ENCODE data around the gene XPOT.

XPOT gene

GRCh38 chr12:64419696-64420095, 15.5 kb downstream of the XPOT start:
- H4K91ac ChIP-seq (ENCODE audit: low read depth, low read length), result no peak overlapping the region
- no peak overlapping the region for H3K14ac ChIP-seq (ENCODE audit: low read length)
- no peak overlapping the region for H3K4me2 ChIP-seq (ENCODE audit: low read length)
- H3K27ac ChIP-seq (ENCODE audit: low read depth, low read length), result no peak overlapping the region
- peaks cover 28 to 35% of the 10 kb centered on the region in 2 experiments for H3K36me3 ChIP-seq (ENCODE audit: control insufficient read depth in 1 of 2, insufficient read depth in 2 of 2, low read length in 2 of 2)
- no peak overlapping the region for H2AK5ac ChIP-seq (ENCODE audit: low read length)
- H3K9ac ChIP-seq (ENCODE audit: low read length), result no peak overlapping the region
- DNase-seq, result no peak
- H3K27me3 ChIP-seq (ENCODE audit: insufficient read depth, low read length), result no peaks in the 10 kb centered on the region
- WGBS (ENCODE audit: extremely low coverage, insufficient coverage, insufficient read length), result no CpG with 5 or more reads among the region's 3 CpGs
- no peaks in the 10 kb centered on the region for H3K9me3 ChIP-seq (ENCODE audit: insufficient read depth, low read depth, low read length)
- no peak overlapping the region for H2BK12ac ChIP-seq (ENCODE audit: low read length)
- H4K8ac ChIP-seq (ENCODE audit: low read depth, low read length), result no peak overlapping the region
- H3K4me1 ChIP-seq (ENCODE audit: control insufficient read depth in 1 of 2, insufficient read depth in 2 of 2, low read length in 2 of 2), result no peaks in the 10 kb centered on the region
- no peak overlapping the region for H3K4ac ChIP-seq (ENCODE audit: low read depth, low read length)
- H2AFZ ChIP-seq (ENCODE audit: insufficient read depth, low read length, poor library complexity), result no peak overlapping the region
- H3K79me2 ChIP-seq (ENCODE audit: control insufficient read depth, insufficient read depth, low read length, poor library complexity), result no peaks in the 10 kb centered on the region
- no peak overlapping the region for H4K12ac ChIP-seq (ENCODE audit: low read depth, low read length)
- H3K18ac ChIP-seq (ENCODE audit: low read length), result no peak overlapping the region
- H2BK120ac ChIP-seq (ENCODE audit: insufficient read depth, low read length, poor library complexity), result no peak overlapping the region
- H3K23ac ChIP-seq (ENCODE audit: low read length), result no peak overlapping the region
- H3K4me3 ChIP-seq (ENCODE audit: low read depth, low read length), result no peak overlapping the region
- H3K79me1 ChIP-seq (ENCODE audit: low read length), result no peaks in the 10 kb centered on the region
- no peak overlapping the region for H2BK5ac ChIP-seq (ENCODE audit: low read depth, low read length, poor library complexity)

GRCh38 chr12:64427988-64428387, 23.8 kb downstream of the XPOT start:
- Histone ChIP-seq H3K18ac (ENCODE audit: low read length) (no peak overlapping the region), H3K27ac (ENCODE audit: low read depth, low read length) (no peak overlapping the region), H3K9ac (ENCODE audit: low read length) (no peak overlapping the region), H3K4ac (ENCODE audit: low read depth, low read length) (no peak overlapping the region), H2BK5ac (ENCODE audit: low read depth, low read length, poor library complexity) (no peak overlapping the region), H2AK5ac (ENCODE audit: low read length) (no peak overlapping the region), H3K36me3 (ENCODE audit: control insufficient read depth in 1 of 2, insufficient read depth in 2 of 2, low read length in 2 of 2) (peaks cover 30 to 50% of the 10 kb centered on the region in 2 experiments), H3K9me3 (ENCODE audit: insufficient read depth, low read depth, low read length) (no peaks in the 10 kb centered on the region), H3K79me2 (ENCODE audit: control insufficient read depth, insufficient read depth, low read length, poor library complexity) (no peaks in the 10 kb centered on the region), H4K12ac (ENCODE audit: low read depth, low read length) (no peak overlapping the region), H2BK12ac (ENCODE audit: low read length) (no peak overlapping the region), H3K27me3 (ENCODE audit: insufficient read depth, low read length) (no peaks in the 10 kb centered on the region), H4K91ac (ENCODE audit: low read depth, low read length) (no peak overlapping the region), H3K4me3 (ENCODE audit: low read depth, low read length) (no peak overlapping the region), H4K8ac (ENCODE audit: low read depth, low read length) (no peak overlapping the region), H3K4me1 (ENCODE audit: control insufficient read depth in 1 of 2, insufficient read depth in 2 of 2, low read length in 2 of 2) (no peaks in the 10 kb centered on the region), H2BK120ac (ENCODE audit: insufficient read depth, low read length, poor library complexity) (no peak overlapping the region), H3K79me1 (ENCODE audit: low read length) (no peaks in the 10 kb centered on the region), H3K23ac (ENCODE audit: low read length) (no peak overlapping the region), H3K14ac (ENCODE audit: low read length) (no peak overlapping the region), H3K4me2 (ENCODE audit: low read length) (no peak overlapping the region), H2AFZ (ENCODE audit: insufficient read depth, low read length, poor library complexity) (no peak overlapping the region)
- DNase-seq, result no peak
- no CpG with 5 or more reads among the region's 1 CpG for WGBS (ENCODE audit: extremely low coverage, insufficient coverage, insufficient read length)

GRCh38 chr12:64428956-64429355, 24.8 kb downstream of the XPOT start:
- H3K4ac ChIP-seq (ENCODE audit: low read depth, low read length), result no peak overlapping the region
- no peak overlapping the region for H4K91ac ChIP-seq (ENCODE audit: low read depth, low read length)
- WGBS (ENCODE audit: extremely low coverage, insufficient coverage, insufficient read length), result no CpG with 5 or more reads among the region's 4 CpGs

GRCh38 chr12:64430886-64431285, 26.7 kb downstream of the XPOT start:
- Histone ChIP-seq H2AFZ (ENCODE audit: insufficient read depth, low read length, poor library complexity) (no peak overlapping the region), H2BK120ac (ENCODE audit: insufficient read depth, low read length, poor library complexity) (no peak overlapping the region), H3K27me3 (ENCODE audit: insufficient read depth, low read length) (no peaks in the 10 kb centered on the region), H3K9ac (ENCODE audit: low read length) (no peak overlapping the region), H2AK5ac (ENCODE audit: low read length) (no peak overlapping the region), H2BK5ac (ENCODE audit: low read depth, low read length, poor library complexity) (no peak overlapping the region), H3K79me2 (ENCODE audit: control insufficient read depth, insufficient read depth, low read length, poor library complexity) (no peaks in the 10 kb centered on the region), H3K4me3 (ENCODE audit: low read depth, low read length) (no peak overlapping the region), H3K4me2 (ENCODE audit: low read length) (no peak overlapping the region), H3K18ac (ENCODE audit: low read length) (no peak overlapping the region), H4K8ac (ENCODE audit: low read depth, low read length) (no peak overlapping the region), H4K91ac (ENCODE audit: low read depth, low read length) (no peak overlapping the region), H3K27ac (ENCODE audit: low read depth, low read length) (no peak overlapping the region), H3K36me3 (ENCODE audit: control insufficient read depth in 1 of 2, insufficient read depth in 2 of 2, low read length in 2 of 2) (peaks cover 32 to 45% of the 10 kb centered on the region in 2 experiments), H3K4ac (ENCODE audit: low read depth, low read length) (no peak overlapping the region), H4K12ac (ENCODE audit: low read depth, low read length) (no peak overlapping the region), H3K14ac (ENCODE audit: low read length) (no peak overlapping the region), H3K23ac (ENCODE audit: low read length) (no peak overlapping the region), H3K9me3 (ENCODE audit: insufficient read depth, low read depth, low read length) (no peaks in the 10 kb centered on the region), H3K4me1 (ENCODE audit: control insufficient read depth in 1 of 2, insufficient read depth in 2 of 2, low read length in 2 of 2) (no peaks in the 10 kb centered on the region), H3K79me1 (ENCODE audit: low read length) (no peaks in the 10 kb centered on the region), H2BK12ac (ENCODE audit: low read length) (no peak overlapping the region)
- DNase-seq, result peak in 1 of 2 donors; percentile 42
- no CpG with 5 or more reads among the region's 2 CpGs for WGBS (ENCODE audit: extremely low coverage, insufficient coverage, insufficient read length)

More at GRCh38 chr12:64428956-64429355, 24.8 kb downstream of the XPOT start:
- H3K4me3 ChIP-seq (ENCODE audit: low read depth, low read length), result no peak overlapping the region
- no peak overlapping the region for H2AFZ ChIP-seq (ENCODE audit: insufficient read depth, low read length, poor library complexity)
- H4K8ac ChIP-seq (ENCODE audit: low read depth, low read length), result no peak overlapping the region
- peaks cover 31 to 49% of the 10 kb centered on the region in 2 experiments for H3K36me3 ChIP-seq (ENCODE audit: control insufficient read depth in 1 of 2, insufficient read depth in 2 of 2, low read length in 2 of 2)
- H3K4me2 ChIP-seq (ENCODE audit: low read length), result no peak overlapping the region
- no peaks in the 10 kb centered on the region for H3K4me1 ChIP-seq (ENCODE audit: control insufficient read depth in 1 of 2, insufficient read depth in 2 of 2, low read length in 2 of 2)
- H2AK5ac ChIP-seq (ENCODE audit: low read length), result no peak overlapping the region
- H2BK12ac ChIP-seq (ENCODE audit: low read length), result no peak overlapping the region
- no peak overlapping the region for H3K23ac ChIP-seq (ENCODE audit: low read length)
- H3K27ac ChIP-seq (ENCODE audit: low read depth, low read length), result no peak overlapping the region
- H3K79me2 ChIP-seq (ENCODE audit: control insufficient read depth, insufficient read depth, low read length, poor library complexity), result no peaks in the 10 kb centered on the region
- no peak overlapping the region for H3K14ac ChIP-seq (ENCODE audit: low read length)
- H3K9ac ChIP-seq (ENCODE audit: low read length), result no peak overlapping the region
- no peak overlapping the region for H4K12ac ChIP-seq (ENCODE audit: low read depth, low read length)
- no peaks in the 10 kb centered on the region for H3K27me3 ChIP-seq (ENCODE audit: insufficient read depth, low read length)
- H3K18ac ChIP-seq (ENCODE audit: low read length), result no peak overlapping the region
- no peaks in the 10 kb centered on the region for H3K9me3 ChIP-seq (ENCODE audit: insufficient read depth, low read depth, low read length)
- no peak overlapping the region for H2BK5ac ChIP-seq (ENCODE audit: low read depth, low read length, poor library complexity)
- H2BK120ac ChIP-seq (ENCODE audit: insufficient read depth, low read length, poor library complexity), result no peak overlapping the region
- no peaks in the 10 kb centered on the region for H3K79me1 ChIP-seq (ENCODE audit: low read length)
- no peak for DNase-seq
